SK-N-SH (cell line): ENCODE measurements around the gene FOXP1. TPM values are rescaled to one million over a fixed set of nuclear protein-coding genes. Genes with fewer than 3 reads are reported as not detected.

Experiments
- CTCF ChIA-PET: fragments of 300-600, 350-600 bp; formaldehyde crosslinking; extraction: SDS; loops from one replicate; lab custom pipeline; 2021; lab: Yijun Ruan, JAX
- POLR2A ChIA-PET: fragments of 350-600 bp; sonication (Branson Sonifier 250); formaldehyde crosslinking; extraction: SDS; loops from one replicate; lab custom pipeline; 2020; ENCODE audit warnings: antibody characterized with exemption, inconsistent platforms; lab: Yijun Ruan, JAX
- DNase-seq: peaks from one replicate; pipeline ENCODE4 v3.0.0; 2012
- H2AFZ ChIP-seq: fragments of 200-600 bp; sonication (generic); 2 replicates; pipeline ENCODE4 v1.8.1; 2016; ENCODE audit warnings: antibody characterized with exemption, mild to moderate bottlenecking, low read depth
- H3F3A ChIP-seq: fragments of 200-600 bp; sonication (generic); replicated peaks from 2 replicates; pipeline ENCODE3; 2016; ENCODE audit warnings: antibody characterized with exemption, mild to moderate bottlenecking; ENCODE audit not compliant: insufficient read depth
- H3K27ac ChIP-seq, 2 experiments: fragments of 200-500 bp in 1 of 2; fragments of 200-600 bp in 1 of 2; sonication (Bioruptor generic) in 1 of 2; sonication (generic), shearing (Covaris generic) in 1 of 2; 2 replicates each; pipeline versions ENCODE4 v1.5.1 to v1.6.1; 2014 to 2016; ENCODE audit warnings: low read depth in 2 of 2, inconsistent platforms in 1 of 2, low read length in 1 of 2, mild to moderate bottlenecking in 1 of 2, mixed read lengths in 1 of 2
- H3K27me3 ChIP-seq: fragments of 200-600 bp; sonication (generic), shearing (Covaris generic); 2 replicates; pipeline ENCODE4 v1.6.1; 2016; ENCODE audit warnings: mixed run types; ENCODE audit not compliant: insufficient read depth
- H3K36me3 ChIP-seq, 2 experiments: fragments of 200-500 bp in 1 of 2; fragments of 200-600 bp in 1 of 2; sonication (Bioruptor generic) in 1 of 2; sonication (generic) in 1 of 2; replicated peaks in 1 of 2; 2 replicates each; pipeline versions ENCODE3 to v1.5.1; 2014 to 2016; ENCODE audit warnings: low read length in 1 of 2, mild to moderate bottlenecking in 1 of 2; ENCODE audit not compliant: insufficient read depth in 2 of 2, control insufficient read depth in 1 of 2
- H3K4me1 ChIP-seq, 2 experiments: fragments of 200-500 bp in 1 of 2; fragments of 200-600 bp in 1 of 2; sonication (Bioruptor generic) in 1 of 2; sonication (generic), shearing (Covaris generic) in 1 of 2; 2 replicates each; pipeline versions ENCODE4 v1.5.1 to v1.6.1; 2014 to 2016; ENCODE audit warnings: low read depth in 1 of 2, low read length in 1 of 2, mixed run types in 1 of 2; ENCODE audit not compliant: insufficient read depth in 2 of 2, control insufficient read depth in 1 of 2
- H3K4me2 ChIP-seq: fragments of 200-600 bp; sonication (generic), shearing (Covaris generic); 2 replicates; pipeline ENCODE4 v1.6.1; 2017; ENCODE audit warnings: mixed run types
- H3K4me3 ChIP-seq, 2 experiments: fragments of 200-500 bp in 1 of 2; fragments of 200-600 bp in 1 of 2; sonication (Bioruptor generic) in 1 of 2; sonication (generic), shearing (Covaris generic) in 1 of 2; 2 replicates each; pipeline versions ENCODE4 v1.5.1 to v1.8.1; 2014 to 2016; ENCODE audit warnings: low read depth in 2 of 2, inconsistent platforms in 1 of 2, low read length in 1 of 2, mild to moderate bottlenecking in 1 of 2, mixed read lengths in 1 of 2, moderate library complexity in 1 of 2
- H3K79me2 ChIP-seq: fragments of 200-600 bp; sonication (generic); 2 replicates; pipeline ENCODE4 v1.8.1; 2017; ENCODE audit warnings: mild to moderate bottlenecking; ENCODE audit not compliant: insufficient read depth
- H3K9ac ChIP-seq: fragments of 200-600 bp; sonication (generic); 2 replicates; pipeline ENCODE4 v1.6.1; 2017; ENCODE audit warnings: mixed run types
- H3K9me2 ChIP-seq: fragments of 200-600 bp; sonication (generic); 2 replicates; pipeline ENCODE4 v1.6.1; 2017; ENCODE audit warnings: mixed run types
- H3K9me3 ChIP-seq: fragments of 200-600 bp; sonication (generic); 2 replicates; pipeline ENCODE4 v1.6.1; 2017; ENCODE audit warnings: mixed run types, mild to moderate bottlenecking, moderate library complexity
- H4K20me1 ChIP-seq: fragments of 200-600 bp; sonication (generic); 2 replicates; pipeline ENCODE4 v1.6.1; 2017; ENCODE audit warnings: mild to moderate bottlenecking, mixed run types; ENCODE audit not compliant: insufficient read depth
- ELF1 ChIP-seq: IDR thresholded peaks from 2 replicates; pipeline ENCODE4 v1.4.0; 2012
- EP300 ChIP-seq, 2 experiments: IDR thresholded peaks; 2 replicates each; pipeline versions ENCODE4 v1.4.0 to v1.6.1; 2012; ENCODE audit warnings: borderline replicate concordance in 1 of 2, low read depth in 1 of 2, low read length in 1 of 2
- EZH2phosphoT487 ChIP-seq: fragments of 200-600 bp; sonication (generic); IDR thresholded peaks from 2 replicates; pipeline ENCODE4 v1.6.1; 2017; ENCODE audit warnings: low read depth, mixed run types, mild to moderate bottlenecking, antibody characterized with exemption, moderate library complexity, borderline replicate concordance
- FOSL2 ChIP-seq: IDR thresholded peaks from 2 replicates; pipeline ENCODE4 v1.4.0; 2012; ENCODE audit warnings: low read depth, mild to moderate bottlenecking, moderate library complexity, borderline replicate concordance
- FOXM1 ChIP-seq: IDR thresholded peaks from 2 replicates; pipeline ENCODE4 v1.4.0; 2012; ENCODE audit warnings: low read depth, mild to moderate bottlenecking
- GATA2 ChIP-seq: sonication (generic); formaldehyde crosslinking; IDR thresholded peaks from 2 replicates; pipeline ENCODE4 v1.5.0; 2020; ENCODE audit warnings: mild to moderate bottlenecking, missing genetic modification reagents
- JUND ChIP-seq: IDR thresholded peaks from 2 replicates; pipeline ENCODE4 v1.4.0; 2012
- NFIC ChIP-seq: IDR thresholded peaks from 2 replicates; pipeline ENCODE4 v1.4.0; 2012; ENCODE audit warnings: borderline replicate concordance
- POLR2AphosphoS5 ChIP-seq: IDR thresholded peaks from 2 replicates; pipeline ENCODE4 v1.6.1; 2012; ENCODE audit warnings: low read depth, low read length
- RAD21 ChIP-seq: IDR thresholded peaks from 2 replicates; pipeline ENCODE4 v1.6.1; 2012; ENCODE audit warnings: mild to moderate bottlenecking, low read length
- RCOR1 ChIP-seq: fragments of 150-350 bp; IDR thresholded peaks from 2 replicates; pipeline ENCODE4 v1.6.1; 2017; ENCODE audit warnings: antibody characterized with exemption, low read length
- RFX5 ChIP-seq: IDR thresholded peaks from 2 replicates; pipeline ENCODE4 v1.6.1; 2012; ENCODE audit warnings: mild to moderate bottlenecking, improper control_type of control experiment, low read length
- RXRA ChIP-seq: IDR thresholded peaks from 2 replicates; pipeline ENCODE4 v1.4.0; 2012; ENCODE audit warnings: low read depth, mild to moderate bottlenecking, borderline replicate concordance
- TCF12 ChIP-seq: IDR thresholded peaks from 2 replicates; pipeline ENCODE4 v1.4.0; 2012
- WGBS: methylation state at CpG from one replicate; pipeline ENCODE4 v1.1.6; 2017; ENCODE audit warnings: low lambda C conversion rate; 5-methylcytosine and 5-hydroxymethylcytosine counted together
- polyA plus RNA-seq, 3 experiments: library from polyadenylated mRNA; depleted of rRNA; stranded (reverse); fragments of >200 nt; gene quantifications; 2 replicates each; pipeline ENCODE4 v1.2.3, GENCODE V29; 2012
- TF ChIP-seq, protein P1 (sequence below): fragments of 200-600 bp; sonication (generic); IDR thresholded peaks from 2 replicates; pipeline ENCODE4 v1.6.1; 2017; ENCODE audit warnings: antibody characterized with exemption, mild to moderate bottlenecking, moderate library complexity
- TF ChIP-seq, protein P2 (sequence below): IDR thresholded peaks from 2 replicates; pipeline ENCODE4 v1.4.0; 2012; ENCODE audit warnings: low read depth, borderline replicate concordance
- TF ChIP-seq, protein P3 (sequence below): fragments of 150-350 bp; IDR thresholded peaks from 2 replicates; pipeline ENCODE4 v1.6.1; 2017; ENCODE audit warnings: antibody characterized with exemption, low read length, low read depth, borderline replicate concordance
- TF ChIP-seq, protein P4 (sequence below): IDR thresholded peaks from 2 replicates; pipeline ENCODE4 v1.4.0; 2012; ENCODE audit warnings: low read depth
- TF ChIP-seq, protein P5 (sequence below): IDR thresholded peaks from 2 replicates; pipeline ENCODE4 v1.6.1; 2012; ENCODE audit warnings: mild to moderate bottlenecking, low read depth, low read length, moderate library complexity

Gene FOXP1
- polyA plus RNA-seq, 1 of the 3 experiments (the other 2 are of a cell fraction): 8.8 TPM

DNA sequence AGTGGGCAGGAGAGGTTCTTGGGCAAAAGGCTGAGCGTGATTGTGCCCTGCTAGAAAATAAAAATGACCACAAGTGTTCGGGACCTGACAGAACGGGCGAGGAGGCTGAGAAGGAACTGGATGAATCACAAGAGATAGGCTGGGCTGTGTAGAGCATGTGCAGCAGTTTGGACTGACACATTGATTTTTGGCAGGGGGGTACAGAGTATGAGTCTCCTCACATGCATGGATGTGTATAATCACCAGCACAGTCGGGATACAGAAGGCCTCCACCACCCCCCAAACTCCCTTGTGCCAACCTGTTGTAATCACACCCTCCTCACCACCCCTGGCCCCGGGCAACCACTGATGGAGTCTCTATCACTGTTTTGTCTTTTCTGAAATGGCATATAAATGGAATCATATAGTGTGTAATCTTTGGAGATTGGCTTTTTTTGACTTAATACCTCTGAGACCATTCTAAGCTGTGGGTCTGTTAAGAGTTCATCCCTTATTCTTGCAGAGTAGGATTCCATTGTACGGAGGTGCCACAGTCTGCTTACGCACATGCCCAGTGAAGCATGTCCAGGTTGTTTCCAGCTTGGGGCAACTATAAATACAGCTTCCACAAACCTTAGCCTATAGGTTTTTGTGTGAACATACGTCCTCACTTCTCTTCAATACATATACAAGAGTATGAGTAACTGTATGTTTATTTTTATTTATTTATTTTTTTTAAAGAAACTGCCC, 438.8 kb downstream of the FOXP1 start:
- CTCF ChIA-PET: no interaction called here
- no peaks in the 10 kb centered on the region for H3F3A ChIP-seq
- TF ChIP-seq EZH2phosphoT487 (no peak), NFIC (no peak), FOSL2 (no peak), FOXM1 (no peak), ELF1 (no peak), POLR2AphosphoS5 (no peak), TCF12 (no peak)
- TF ChIP-seq, protein P1, sequence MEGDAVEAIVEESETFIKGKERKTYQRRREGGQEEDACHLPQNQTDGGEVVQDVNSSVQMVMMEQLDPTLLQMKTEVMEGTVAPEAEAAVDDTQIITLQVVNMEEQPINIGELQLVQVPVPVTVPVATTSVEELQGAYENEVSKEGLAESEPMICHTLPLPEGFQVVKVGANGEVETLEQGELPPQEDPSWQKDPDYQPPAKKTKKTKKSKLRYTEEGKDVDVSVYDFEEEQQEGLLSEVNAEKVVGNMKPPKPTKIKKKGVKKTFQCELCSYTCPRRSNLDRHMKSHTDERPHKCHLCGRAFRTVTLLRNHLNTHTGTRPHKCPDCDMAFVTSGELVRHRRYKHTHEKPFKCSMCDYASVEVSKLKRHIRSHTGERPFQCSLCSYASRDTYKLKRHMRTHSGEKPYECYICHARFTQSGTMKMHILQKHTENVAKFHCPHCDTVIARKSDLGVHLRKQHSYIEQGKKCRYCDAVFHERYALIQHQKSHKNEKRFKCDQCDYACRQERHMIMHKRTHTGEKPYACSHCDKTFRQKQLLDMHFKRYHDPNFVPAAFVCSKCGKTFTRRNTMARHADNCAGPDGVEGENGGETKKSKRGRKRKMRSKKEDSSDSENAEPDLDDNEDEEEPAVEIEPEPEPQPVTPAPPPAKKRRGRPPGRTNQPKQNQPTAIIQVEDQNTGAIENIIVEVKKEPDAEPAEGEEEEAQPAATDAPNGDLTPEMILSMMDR: no peak
- TF ChIP-seq, all 33 proteins: peak for 0
- POLR2A ChIA-PET: no interaction called here
- H3K27me3 ChIP-seq: no peaks in the 10 kb centered on the region
- peaks cover 0 to 10% of the 10 kb centered on the region in 2 experiments for H3K36me3 ChIP-seq
- no peaks in the 10 kb centered on the region; the same call in 1 of the 2 replicates for H3K79me2 ChIP-seq
- H2AFZ ChIP-seq: no peak overlapping the region
- H3K9ac ChIP-seq: no peak overlapping the region
- H3K4me2 ChIP-seq: no peak overlapping the region
- H3K4me3 ChIP-seq: no peak overlapping the region
- H3K9me2 ChIP-seq: no peaks in the 10 kb centered on the region
- no peak overlapping the region for H3K27ac ChIP-seq
- no peaks in the 10 kb centered on the region; a peak in 1 of 4 replicates for H3K4me1 ChIP-seq
- 94% methylated on average over 8 of the region's 9 CpGs for WGBS
- no peaks in the 10 kb centered on the region for H4K20me1 ChIP-seq
- no peak for DNase-seq
- no peaks in the 10 kb centered on the region for H3K9me3 ChIP-seq

DNA sequence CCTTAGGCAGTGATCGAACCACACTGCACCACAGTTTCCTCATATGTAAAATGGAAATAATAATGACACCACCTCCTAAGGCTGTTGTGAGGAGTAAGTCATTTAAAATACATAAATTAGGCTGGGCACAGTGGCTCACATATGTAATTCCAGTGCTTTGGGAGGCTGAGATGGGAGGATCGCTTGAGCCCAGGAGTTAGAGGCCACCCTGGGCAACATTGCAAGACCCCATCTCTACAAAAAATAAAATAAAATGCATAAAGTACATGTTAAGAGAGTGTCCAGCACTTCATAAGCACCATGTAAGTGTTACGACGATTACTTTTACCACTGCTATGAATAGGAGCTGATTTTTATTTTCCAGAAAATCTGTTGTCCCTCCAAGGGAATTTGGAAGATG, 440.0 kb downstream of the FOXP1 start:
- Histone ChIP-seq H3K4me3 (no peak overlapping the region), H2AFZ (no peak overlapping the region), H3K27ac (no peak overlapping the region), H3K4me1 (no peaks in the 10 kb centered on the region; a peak in 1 of 4 replicates), H4K20me1 (no peaks in the 10 kb centered on the region), H3K9ac (no peak overlapping the region), H3K9me3 (no peaks in the 10 kb centered on the region), H3K27me3 (no peaks in the 10 kb centered on the region), H3K79me2 (no peaks in the 10 kb centered on the region; the same call in 1 of the 2 replicates), H3K4me2 (no peak overlapping the region), H3K9me2 (no peaks in the 10 kb centered on the region), H3K36me3 (peaks cover 0 to 10% of the 10 kb centered on the region in 2 experiments), H3F3A (no peaks in the 10 kb centered on the region)
- ChIA-PET CTCF (interaction anchor here (1.3 kb wide), 1 partner anchor 12 kb away, joined by 5 read pairs; no protein-coding TSS in a partner anchor), POLR2A (no interaction called here)
- DNase-seq: no peak
- 96% methylated on average over 4 of the region's 4 CpGs for WGBS
- TF ChIP-seq JUND (no peak), EZH2phosphoT487 (no peak), RFX5 (no peak), GATA2 (CRISPR knock-in tag) (no peak), RXRA (no peak), EP300 (IDR thresholded peaks at IDR 0.05; ENCODE audit: borderline replicate concordance in 1 of 2, low read depth in 1 of 2, low read length in 1 of 2) (no peak), RAD21 (no peak), POLR2AphosphoS5 (no peak), ELF1 (no peak), RCOR1 (no peak)
- TF ChIP-seq, protein P2, sequence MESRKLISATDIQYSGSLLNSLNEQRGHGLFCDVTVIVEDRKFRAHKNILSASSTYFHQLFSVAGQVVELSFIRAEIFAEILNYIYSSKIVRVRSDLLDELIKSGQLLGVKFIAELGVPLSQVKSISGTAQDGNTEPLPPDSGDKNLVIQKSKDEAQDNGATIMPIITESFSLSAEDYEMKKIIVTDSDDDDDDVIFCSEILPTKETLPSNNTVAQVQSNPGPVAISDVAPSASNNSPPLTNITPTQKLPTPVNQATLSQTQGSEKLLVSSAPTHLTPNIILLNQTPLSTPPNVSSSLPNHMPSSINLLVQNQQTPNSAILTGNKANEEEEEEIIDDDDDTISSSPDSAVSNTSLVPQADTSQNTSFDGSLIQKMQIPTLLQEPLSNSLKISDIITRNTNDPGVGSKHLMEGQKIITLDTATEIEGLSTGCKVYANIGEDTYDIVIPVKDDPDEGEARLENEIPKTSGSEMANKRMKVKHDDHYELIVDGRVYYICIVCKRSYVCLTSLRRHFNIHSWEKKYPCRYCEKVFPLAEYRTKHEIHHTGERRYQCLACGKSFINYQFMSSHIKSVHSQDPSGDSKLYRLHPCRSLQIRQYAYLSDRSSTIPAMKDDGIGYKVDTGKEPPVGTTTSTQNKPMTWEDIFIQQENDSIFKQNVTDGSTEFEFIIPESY: no peak
- TF ChIP-seq, protein P3, sequence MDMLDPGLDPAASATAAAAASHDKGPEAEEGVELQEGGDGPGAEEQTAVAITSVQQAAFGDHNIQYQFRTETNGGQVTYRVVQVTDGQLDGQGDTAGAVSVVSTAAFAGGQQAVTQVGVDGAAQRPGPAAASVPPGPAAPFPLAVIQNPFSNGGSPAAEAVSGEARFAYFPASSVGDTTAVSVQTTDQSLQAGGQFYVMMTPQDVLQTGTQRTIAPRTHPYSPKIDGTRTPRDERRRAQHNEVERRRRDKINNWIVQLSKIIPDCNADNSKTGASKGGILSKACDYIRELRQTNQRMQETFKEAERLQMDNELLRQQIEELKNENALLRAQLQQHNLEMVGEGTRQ: no peak
- TF ChIP-seq, protein P4, sequence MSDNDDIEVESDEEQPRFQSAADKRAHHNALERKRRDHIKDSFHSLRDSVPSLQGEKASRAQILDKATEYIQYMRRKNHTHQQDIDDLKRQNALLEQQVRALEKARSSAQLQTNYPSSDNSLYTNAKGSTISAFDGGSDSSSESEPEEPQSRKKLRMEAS: no peak
- TF ChIP-seq, protein P5, sequence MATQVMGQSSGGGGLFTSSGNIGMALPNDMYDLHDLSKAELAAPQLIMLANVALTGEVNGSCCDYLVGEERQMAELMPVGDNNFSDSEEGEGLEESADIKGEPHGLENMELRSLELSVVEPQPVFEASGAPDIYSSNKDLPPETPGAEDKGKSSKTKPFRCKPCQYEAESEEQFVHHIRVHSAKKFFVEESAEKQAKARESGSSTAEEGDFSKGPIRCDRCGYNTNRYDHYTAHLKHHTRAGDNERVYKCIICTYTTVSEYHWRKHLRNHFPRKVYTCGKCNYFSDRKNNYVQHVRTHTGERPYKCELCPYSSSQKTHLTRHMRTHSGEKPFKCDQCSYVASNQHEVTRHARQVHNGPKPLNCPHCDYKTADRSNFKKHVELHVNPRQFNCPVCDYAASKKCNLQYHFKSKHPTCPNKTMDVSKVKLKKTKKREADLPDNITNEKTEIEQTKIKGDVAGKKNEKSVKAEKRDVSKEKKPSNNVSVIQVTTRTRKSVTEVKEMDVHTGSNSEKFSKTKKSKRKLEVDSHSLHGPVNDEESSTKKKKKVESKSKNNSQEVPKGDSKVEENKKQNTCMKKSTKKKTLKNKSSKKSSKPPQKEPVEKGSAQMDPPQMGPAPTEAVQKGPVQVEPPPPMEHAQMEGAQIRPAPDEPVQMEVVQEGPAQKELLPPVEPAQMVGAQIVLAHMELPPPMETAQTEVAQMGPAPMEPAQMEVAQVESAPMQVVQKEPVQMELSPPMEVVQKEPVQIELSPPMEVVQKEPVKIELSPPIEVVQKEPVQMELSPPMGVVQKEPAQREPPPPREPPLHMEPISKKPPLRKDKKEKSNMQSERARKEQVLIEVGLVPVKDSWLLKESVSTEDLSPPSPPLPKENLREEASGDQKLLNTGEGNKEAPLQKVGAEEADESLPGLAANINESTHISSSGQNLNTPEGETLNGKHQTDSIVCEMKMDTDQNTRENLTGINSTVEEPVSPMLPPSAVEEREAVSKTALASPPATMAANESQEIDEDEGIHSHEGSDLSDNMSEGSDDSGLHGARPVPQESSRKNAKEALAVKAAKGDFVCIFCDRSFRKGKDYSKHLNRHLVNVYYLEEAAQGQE: no peak
